HAP-1 (cell line): ENCODE results near the gene PRDM16.
"Not testable (repeated sequence)": the region's sequence is repeated elsewhere in the genome, so short reads cannot be mapped to it uniquely, and the experiment has no call there.

Source experiments
- DNase-seq, 2 experiments: peaks; one replicate each; pipeline ENCODE4 v3.0.0-alpha.2; 2016 to 2020; ENCODE audit warnings: low spot score in 2 of 2
- H3K27me3 ChIP-seq: fragments of 250-450 bp; sonication (Bioruptor Pico); 2 replicates; pipeline ENCODE4 v1.5.1; 2020; ENCODE audit warnings: low read depth, mild to moderate bottlenecking, moderate library complexity
- H3K36me3 ChIP-seq: fragments of 250-450 bp; sonication (Bioruptor Pico); replicated peaks from 2 replicates; pipeline ENCODE4 v1.5.1; 2020; ENCODE audit warnings: mild to moderate bottlenecking
- H3K4me1 ChIP-seq: fragments of 250-450 bp; sonication (Bioruptor Pico); 2 replicates; pipeline ENCODE4 v1.5.1; 2020; ENCODE audit warnings: mild to moderate bottlenecking
- H3K4me3 ChIP-seq: fragments of 250-450 bp; sonication (Bioruptor Pico); 2 replicates; pipeline ENCODE4 v1.5.1; 2020; ENCODE audit warnings: mild to moderate bottlenecking, moderate library complexity
- H3K9me3 ChIP-seq: fragments of 250-450 bp; sonication (Bioruptor Pico); 2 replicates; pipeline ENCODE4 v1.5.1; 2020; ENCODE audit warnings: mild to moderate bottlenecking, moderate library complexity
- in situ Hi-C: fragments of 300-500 bp; cut with MboI; formaldehyde crosslinking; loops from 3 replicates; pipeline ENCODE4 v1.14.3; 2020; ENCODE audit warnings: low sequenced_read_pairs, inconsistent platforms, mixed read lengths

PRDM16 gene

DNA sequence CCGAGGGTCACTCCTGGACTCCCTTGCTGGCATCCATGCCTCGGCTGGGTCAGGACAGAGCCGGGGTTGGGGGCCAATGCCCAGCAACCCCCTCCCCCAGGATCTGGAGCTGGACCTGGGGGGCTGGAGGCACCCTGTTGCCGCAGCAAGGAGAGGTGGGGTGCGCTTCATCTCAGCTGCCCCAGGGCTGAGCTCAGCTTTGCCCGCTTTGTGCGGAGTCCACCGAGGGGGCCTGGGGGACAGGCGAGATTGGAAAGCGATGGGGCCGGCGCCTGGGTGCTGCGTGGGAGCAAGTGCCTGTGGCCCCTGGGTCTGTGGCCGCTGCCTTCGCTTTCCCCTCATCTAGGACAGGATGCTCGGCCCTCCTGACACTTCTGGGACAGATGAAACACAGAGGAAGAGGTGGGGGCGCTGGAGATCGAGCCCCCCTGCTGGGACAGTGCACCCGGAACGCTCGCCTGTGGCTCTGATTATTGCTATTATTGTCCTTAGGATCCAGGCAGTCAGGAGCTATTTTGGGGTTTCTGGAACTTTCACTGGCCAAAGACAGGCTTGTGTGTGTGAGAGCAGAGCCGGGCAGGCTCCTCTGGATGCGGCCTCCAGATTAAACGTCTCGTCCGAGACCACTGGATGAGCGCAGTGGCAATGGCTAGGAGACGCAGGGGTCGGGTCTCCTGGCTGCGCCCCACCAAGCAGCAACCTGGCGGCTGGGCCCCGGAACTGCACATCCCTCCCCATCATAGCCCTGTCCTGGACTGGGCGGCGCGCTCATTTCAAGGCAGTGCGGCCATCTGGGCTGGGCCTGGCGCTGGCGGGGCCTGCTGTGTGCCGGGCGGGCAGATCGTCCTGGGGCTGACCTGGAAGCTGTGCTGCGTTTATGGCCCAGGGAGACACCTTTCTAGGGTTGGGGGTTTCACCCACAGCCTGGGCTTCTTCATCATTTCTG is 13.8 kb downstream of the PRDM16 start:
- DNase-seq = no peak
- in situ Hi-C loops = no loop called here

DNA sequence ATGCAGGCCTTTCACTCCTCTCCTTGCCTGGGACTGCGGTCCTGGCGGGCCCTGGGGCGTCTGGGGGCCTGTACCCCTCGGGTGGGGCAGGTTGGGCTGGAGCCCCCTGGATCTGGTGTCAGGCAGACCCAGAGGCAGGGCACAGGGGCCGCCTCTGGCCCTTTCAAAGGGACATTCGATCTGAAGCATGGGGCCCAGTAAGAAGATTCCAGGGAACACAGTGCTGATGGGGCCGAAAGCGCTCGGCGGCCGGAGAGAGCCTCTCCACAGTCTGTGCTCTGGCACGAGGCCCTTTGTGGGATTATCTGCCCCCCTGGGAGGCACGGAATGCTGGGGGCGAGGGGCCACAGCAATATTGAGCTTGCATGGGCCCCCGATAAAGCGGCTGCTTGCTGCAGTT is 15.2 kb downstream of the PRDM16 start:
- in situ Hi-C loops = no loop called here
- no peak for DNase-seq

More for the DNA sequence above, 13.8 kb downstream of the PRDM16 start:
- Histone ChIP-seq H3K9me3 (no peaks in the 10 kb centered on the region), H3K27me3 (no peaks in the 10 kb centered on the region), H3K4me1 (no peaks in the 10 kb centered on the region), H3K4me3 (no peak overlapping the region), H3K36me3 (no peaks in the 10 kb centered on the region)

DNA sequence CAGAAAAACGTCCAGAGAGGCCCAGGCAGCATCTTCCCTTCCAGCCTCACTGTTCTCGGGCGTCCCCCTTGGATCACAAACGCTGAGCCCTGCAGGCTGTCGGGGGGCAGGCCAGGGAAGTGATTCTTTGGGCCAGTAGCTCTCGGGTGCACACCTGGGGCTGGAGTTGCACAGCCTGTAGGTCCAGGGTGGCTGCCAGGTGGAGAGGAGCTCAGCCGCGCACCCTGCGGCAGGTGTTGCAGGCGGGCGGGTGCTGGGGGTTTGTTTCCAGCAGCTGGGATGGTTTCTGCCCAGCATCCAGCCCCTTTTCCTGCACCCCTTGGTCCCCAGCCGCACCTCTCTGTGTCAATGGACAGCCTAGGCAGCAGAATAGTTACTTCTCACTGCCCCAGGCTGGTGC is 15.7 kb downstream of the PRDM16 start:
- no peaks in the 10 kb centered on the region for H3K9me3 ChIP-seq
- H3K27me3 ChIP-seq = no peaks in the 10 kb centered on the region

More for the DNA sequence above, 15.2 kb downstream of the PRDM16 start:
- H3K9me3 ChIP-seq = no peaks in the 10 kb centered on the region
- H3K27me3 ChIP-seq = no peaks in the 10 kb centered on the region
- no peaks in the 10 kb centered on the region for H3K4me1 ChIP-seq
- H3K36me3 ChIP-seq = no peaks in the 10 kb centered on the region
- H3K4me3 ChIP-seq = no peak overlapping the region

DNA sequence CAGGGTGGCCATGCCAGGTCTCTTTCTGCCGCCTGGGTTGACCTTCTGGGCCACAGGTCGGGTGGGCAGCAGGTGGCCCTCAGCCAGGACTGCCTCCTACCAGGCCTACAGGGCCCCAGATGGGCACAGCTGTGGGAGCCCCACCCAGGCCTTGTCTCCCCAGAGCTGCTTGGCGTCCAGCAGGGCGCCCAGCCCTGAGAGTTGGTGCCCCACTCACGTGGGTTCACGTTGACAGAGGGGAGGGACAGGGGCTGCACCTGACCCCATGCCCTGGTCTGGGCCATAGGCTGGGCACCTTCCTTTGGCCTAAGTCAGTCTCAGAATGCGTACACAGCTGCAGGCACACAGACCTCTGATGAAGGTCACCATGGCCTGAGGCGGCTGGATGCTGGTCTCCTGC is 16.7 kb downstream of the PRDM16 start:
- no peaks in the 10 kb centered on the region for H3K36me3 ChIP-seq
- H3K4me3 ChIP-seq = no peak overlapping the region
- no peaks in the 10 kb centered on the region for H3K4me1 ChIP-seq
- DNase-seq = no peak
- H3K27me3 ChIP-seq = no peaks in the 10 kb centered on the region
- in situ Hi-C loops = no loop called here
- no peaks in the 10 kb centered on the region for H3K9me3 ChIP-seq

More for the DNA sequence above, 15.7 kb downstream of the PRDM16 start:
- no peaks in the 10 kb centered on the region for H3K4me1 ChIP-seq
- DNase-seq = no peak
- no peaks in the 10 kb centered on the region for H3K36me3 ChIP-seq
- no peak overlapping the region for H3K4me3 ChIP-seq
- in situ Hi-C loops = no loop called here

DNA sequence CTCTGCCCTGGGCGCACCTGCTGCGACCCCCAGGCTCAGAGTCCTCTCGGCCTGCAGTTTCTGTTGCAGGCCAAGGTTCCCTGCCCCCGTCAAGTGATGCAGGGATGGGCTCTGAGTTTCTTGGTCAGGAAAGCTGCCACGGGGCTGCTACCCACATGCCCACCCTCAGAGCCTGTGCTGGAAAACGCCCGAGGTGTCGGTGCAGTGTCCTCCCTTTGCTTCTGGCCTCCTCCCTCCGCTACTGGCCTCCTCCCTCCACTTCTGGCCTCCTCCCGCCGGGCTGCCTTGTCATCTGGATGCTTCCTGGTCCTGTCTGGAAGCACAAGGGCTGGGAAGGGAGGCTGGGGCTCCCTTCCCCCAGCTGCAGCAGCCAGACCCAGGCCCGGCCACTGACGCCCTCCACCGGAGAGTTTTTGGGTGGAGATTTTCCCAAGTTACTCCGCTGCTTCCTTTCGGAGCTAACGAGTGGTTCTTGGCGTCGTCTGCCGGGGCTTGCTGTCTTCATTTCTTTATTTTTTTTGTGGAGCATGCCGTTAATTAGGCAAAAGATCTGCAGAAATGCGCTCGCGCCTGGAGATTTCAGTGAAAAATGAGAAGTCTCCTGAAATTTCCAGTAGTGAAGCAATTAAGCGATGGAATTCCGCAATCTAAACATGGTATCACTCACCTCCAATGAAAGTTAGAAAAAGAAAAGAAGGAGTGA is 17.4 kb downstream of the PRDM16 start:
- DNase-seq = no peak
- no peaks in the 10 kb centered on the region for H3K4me1 ChIP-seq
- in situ Hi-C loops = no loop called here
- no peak overlapping the region for H3K4me3 ChIP-seq
- no peaks in the 10 kb centered on the region for H3K36me3 ChIP-seq
- no peaks in the 10 kb centered on the region for H3K9me3 ChIP-seq
- no peaks in the 10 kb centered on the region for H3K27me3 ChIP-seq

DNA sequence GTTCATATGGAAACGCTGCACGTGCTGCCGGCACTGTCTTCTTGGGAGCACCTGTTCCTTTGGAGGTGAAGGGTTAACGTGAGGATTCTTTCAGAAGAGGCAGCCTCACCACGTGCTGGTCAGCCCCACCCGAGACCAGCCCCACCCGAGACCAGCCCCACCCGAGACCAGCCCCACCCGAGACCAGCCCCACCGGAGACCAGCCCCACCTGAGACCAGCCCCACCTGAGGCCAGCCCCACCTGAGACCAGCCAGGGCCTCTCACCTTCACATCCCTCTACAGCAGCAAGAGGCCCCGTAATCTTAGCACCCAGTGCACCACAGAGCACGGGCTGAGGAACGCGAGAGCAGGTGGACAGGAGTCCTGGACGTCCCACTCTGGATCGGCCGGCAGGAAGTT is 18.0 kb downstream of the PRDM16 start:
- H3K27me3 ChIP-seq = no peaks in the 10 kb centered on the region

DNA sequence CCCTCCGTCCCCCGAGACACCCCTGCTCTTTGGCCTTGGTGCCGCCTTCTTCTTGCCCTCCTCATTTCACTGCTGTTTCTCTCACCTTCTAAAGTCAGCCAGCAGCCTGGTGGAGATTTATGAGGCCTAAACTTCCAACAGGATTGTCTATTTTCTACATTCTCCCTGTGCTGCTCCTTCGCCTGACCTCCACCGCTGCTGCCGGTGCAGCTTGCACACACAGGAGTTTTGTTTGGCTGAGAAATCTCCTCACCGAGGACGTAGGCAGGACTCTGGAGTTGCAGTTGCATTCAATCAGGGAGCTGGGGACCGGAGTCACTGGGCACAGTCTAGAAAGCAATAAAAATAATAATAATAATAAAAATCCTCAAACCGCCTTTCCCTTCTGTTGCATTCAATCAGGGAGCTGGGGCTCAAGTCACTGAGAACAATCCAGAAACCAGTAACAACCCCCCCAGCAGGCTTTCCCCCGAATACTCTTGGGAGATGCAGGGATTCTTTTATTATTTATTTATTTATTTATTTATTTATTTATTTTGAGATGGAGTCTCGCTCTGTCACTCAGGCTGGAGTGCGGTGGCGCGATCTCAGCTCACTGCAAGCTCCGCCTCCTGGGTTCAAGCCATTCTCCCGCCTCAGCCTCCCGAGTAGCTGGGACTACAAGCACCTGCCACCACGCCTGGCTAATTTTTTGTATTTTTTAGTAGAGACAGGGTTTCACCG is 19.1 kb downstream of the PRDM16 start:
- H3K36me3 ChIP-seq, H3K4me3 ChIP-seq, H3K9me3 ChIP-seq, H3K27me3 ChIP-seq, H3K4me1 ChIP-seq, in situ Hi-C loops, DNase-seq: not testable (repeated sequence)

More for the DNA sequence above, 18.0 kb downstream of the PRDM16 start:
- Histone ChIP-seq H3K4me1 (no peaks in the 10 kb centered on the region), H3K9me3 (no peaks in the 10 kb centered on the region), H3K36me3 (no peaks in the 10 kb centered on the region), H3K4me3 (no peak overlapping the region)
- in situ Hi-C loops = no loop called here
- DNase-seq = no peak

DNA sequence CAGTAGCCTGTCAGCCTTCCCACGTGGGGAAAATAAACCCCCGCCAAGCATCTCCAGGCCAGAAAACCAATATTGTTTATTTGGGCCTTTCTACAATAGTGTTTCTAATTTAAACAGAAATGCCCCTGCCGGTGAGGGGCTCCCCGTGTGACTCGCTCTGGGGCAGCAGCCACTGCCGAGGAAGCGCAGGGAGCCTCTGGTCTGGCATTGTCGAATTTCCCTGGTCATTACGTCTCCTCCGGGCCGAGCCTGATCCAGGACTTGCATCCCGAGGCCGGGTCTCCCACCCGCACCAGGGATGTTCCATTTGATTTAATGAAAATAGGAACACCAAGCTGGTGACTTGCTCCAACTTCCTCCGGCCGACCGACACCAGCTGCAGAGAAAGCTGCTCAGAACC is 20.5 kb downstream of the PRDM16 start:
- in situ Hi-C loops = no loop called here
- no peak overlapping the region for H3K4me3 ChIP-seq
- no peaks in the 10 kb centered on the region for H3K9me3 ChIP-seq
- H3K36me3 ChIP-seq = no peaks in the 10 kb centered on the region
- DNase-seq = no peak
- no peaks in the 10 kb centered on the region for H3K27me3 ChIP-seq
- H3K4me1 ChIP-seq = no peaks in the 10 kb centered on the region

DNA sequence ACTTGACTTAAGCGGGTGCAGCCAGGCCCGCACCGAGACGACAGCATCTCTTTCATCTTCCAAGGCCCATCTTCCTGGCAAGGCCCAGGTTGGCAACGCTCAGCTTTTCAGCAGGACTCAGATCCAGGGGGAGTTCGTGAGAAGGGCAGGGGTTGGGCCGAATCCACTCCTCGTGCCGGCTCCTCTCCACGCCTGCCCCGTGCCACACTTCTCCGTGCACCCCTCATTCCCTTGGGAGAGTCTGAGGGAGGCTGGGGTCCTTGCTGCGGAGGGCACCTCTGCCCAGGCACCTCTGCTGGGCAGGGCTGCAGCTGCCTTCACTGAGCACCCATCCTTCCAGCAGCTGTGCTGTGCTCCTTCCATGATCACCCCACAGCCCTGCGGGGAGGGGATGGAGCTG is 22.3 kb downstream of the PRDM16 start:
- Histone ChIP-seq H3K9me3 (no peaks in the 10 kb centered on the region), H3K4me1 (no peaks in the 10 kb centered on the region), H3K4me3 (no peak overlapping the region), H3K27me3 (no peaks in the 10 kb centered on the region), H3K36me3 (no peaks in the 10 kb centered on the region)
- in situ Hi-C loops = no loop called here
- DNase-seq = no peak

DNA sequence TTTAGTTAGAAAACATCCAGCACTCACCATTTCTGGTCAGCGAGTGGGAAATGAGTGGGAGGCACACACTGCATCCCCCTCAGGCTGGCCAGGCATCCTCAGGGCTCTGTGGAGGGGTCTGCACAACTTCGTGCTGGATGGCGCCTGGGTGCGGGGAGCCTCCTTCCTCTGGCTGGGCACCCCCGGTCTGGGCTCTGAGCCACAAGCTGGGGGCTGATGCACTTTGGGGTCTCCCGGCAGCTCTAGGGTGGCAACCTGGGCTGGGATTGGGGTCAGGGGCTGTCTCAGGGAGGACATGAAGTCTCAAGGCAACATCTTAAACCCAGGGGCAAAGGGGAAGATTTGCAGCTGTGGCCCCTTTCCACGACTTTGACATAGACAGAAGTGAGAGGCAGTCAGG is 23.5 kb downstream of the PRDM16 start:
- H3K4me3 ChIP-seq = no peak overlapping the region
- DNase-seq = no peak
- no peaks in the 10 kb centered on the region for H3K36me3 ChIP-seq
- H3K4me1 ChIP-seq = no peaks in the 10 kb centered on the region
- in situ Hi-C loops = no loop called here
- no peaks in the 10 kb centered on the region for H3K27me3 ChIP-seq
- no peaks in the 10 kb centered on the region for H3K9me3 ChIP-seq

DNA sequence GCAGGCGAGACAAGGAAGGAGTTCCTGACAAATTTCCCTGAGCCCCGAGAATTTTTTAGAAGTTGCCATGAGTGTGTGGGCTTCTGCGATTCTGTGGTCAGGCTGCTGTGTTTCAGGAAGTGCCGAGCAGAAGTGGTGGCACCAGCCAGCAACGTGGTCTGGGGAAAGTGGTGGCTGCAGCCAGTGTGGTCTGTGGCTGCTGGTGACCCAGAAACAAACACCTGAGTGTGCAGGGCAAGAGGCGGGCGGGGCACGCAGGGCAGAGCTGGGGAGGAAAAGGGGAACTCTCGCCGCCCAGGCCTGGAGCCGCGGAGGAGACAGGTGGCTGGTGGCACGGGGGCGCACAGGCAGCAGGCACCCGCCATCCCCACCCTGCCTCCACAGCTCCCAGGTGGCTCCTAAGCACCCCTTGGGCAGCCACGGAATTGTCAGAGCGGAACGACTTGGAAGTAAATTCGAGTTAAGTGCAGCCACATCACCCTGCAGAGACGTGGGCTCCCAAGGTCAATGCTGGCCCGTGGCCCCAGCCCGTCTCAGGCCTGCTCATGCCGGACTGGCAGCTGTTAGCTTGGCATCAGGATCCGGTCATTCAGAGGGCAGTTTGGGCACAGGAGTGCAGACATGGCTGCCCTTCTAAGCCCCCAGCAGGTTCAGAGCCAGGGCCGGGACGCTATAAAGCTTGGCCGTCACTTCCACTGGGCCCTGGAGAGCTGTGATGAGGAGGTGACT is 25.1 kb downstream of the PRDM16 start:
- in situ Hi-C loops = no loop called here
- Histone ChIP-seq H3K9me3 (no peaks in the 10 kb centered on the region), H3K27me3 (no peaks in the 10 kb centered on the region), H3K4me3 (no peak overlapping the region), H3K4me1 (no peaks in the 10 kb centered on the region), H3K36me3 (no peaks in the 10 kb centered on the region)
- no peak for DNase-seq

DNA sequence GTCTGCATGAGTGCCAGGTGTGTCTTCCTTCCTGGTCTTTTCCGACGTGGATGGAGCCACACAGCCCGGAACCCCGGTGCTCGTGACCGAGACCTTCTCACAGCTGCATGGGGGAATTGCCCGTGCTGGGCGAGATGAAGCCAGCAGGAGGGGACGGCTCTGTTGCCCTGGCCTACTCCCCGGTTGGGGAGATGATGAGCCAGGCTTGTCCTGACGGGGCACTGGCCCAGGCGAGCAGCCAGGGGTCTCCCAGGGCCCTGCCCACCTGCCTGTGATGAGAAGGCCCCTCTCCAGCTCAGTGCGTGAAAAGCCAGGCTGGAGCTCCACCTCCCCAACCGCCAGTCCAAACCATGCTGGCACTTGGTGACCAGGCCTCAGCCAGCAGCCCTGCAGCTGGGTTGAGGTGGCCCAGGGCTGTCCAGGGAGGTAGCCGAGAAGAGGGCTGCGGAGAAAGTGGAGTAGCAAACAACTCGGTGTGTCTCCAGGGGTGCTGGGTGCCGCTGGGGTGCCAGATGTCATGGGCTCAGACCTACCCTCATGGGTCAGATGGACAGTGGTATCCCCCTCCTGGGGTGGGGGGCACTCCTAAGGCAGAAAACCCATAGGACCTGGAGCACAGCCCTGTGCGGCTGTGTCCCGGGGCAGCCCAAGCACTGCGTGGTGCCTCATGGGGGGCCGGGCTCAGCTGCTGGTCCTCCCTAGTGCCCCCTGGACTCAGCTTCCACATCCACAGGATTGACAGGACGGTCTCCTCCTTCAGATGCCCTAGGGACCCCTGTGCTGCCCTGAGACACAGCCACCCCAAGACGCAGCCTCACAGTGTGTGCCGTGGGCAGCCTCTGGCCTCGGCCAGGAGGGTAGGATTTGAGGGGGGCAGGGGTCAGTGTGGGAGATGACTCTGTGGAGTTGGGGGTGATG is 26.1 kb downstream of the PRDM16 start:
- Histone ChIP-seq H3K4me3 (no peak overlapping the region), H3K4me1 (no peaks in the 10 kb centered on the region), H3K27me3 (no peaks in the 10 kb centered on the region), H3K9me3 (no peaks in the 10 kb centered on the region), H3K36me3 (no peaks in the 10 kb centered on the region)
- in situ Hi-C loops = no loop called here
- no peak for DNase-seq
